SK-N-MC (cell line): ENCODE data around the gene CTNNA3.

Experiments used
- EZH2 ChIP-seq: fragments of 200-600 bp; sonication (generic); IDR thresholded peaks from one replicate; pipeline ENCODE4 v1.6.1; 2017; ENCODE audit warnings: antibody characterized with exemption
- FOXP2 ChIP-seq: optimal IDR thresholded peaks from 2 replicates; pipeline ENCODE3; 2011; ENCODE audit warnings: mild to moderate bottlenecking, moderate library complexity; ENCODE audit not compliant: insufficient read depth; ENCODE audit errors: extremely low read length, control extremely low read depth
- POLR2AphosphoS5 ChIP-seq: IDR thresholded peaks from 2 replicates; pipeline ENCODE4 v1.6.1; 2012; ENCODE audit warnings: mild to moderate bottlenecking, low read depth, low read length, borderline replicate concordance

- TF ChIP-seq EZH2, result no peak
- no peak for TF ChIP-seq POLR2AphosphoS5
- no peak for TF ChIP-seq FOXP2
Observed at GRCh38 chr10:67402620-67403019, 293.4 kb downstream of the CTNNA3 start.
